Astrocyte of the cerebellum (primary cell): ENCODE measurements around the gene CD80.

Experiments
- DNase-seq: peaks from one replicate; pipeline ENCODE4 v3.0.0-alpha.2; 2011; ENCODE audit warnings: low read depth
- H3K4me3 ChIP-seq: 2 replicates; pipeline ENCODE4 v1.5.1; 2011; ENCODE audit warnings: mild to moderate bottlenecking, low read depth, low read length, moderate library complexity
- CTCF ChIP-seq: IDR thresholded peaks from 2 replicates; pipeline ENCODE4 v1.5.1; 2012; ENCODE audit warnings: low read length, low read depth, moderate library complexity, mild to moderate bottlenecking; ENCODE audit errors: missing control alignments
- in situ Hi-C: cut with HindIII; loops from 2 replicates; pipeline ENCODE4 v1.10.0; 2017; ENCODE audit warnings: low sequenced_read_pairs

The CD80 gene

GRCh38 chr3:119585856-119586570, 26.6 kb upstream of the CD80 start:
- DNase-seq, result no peak
- no peak for TF ChIP-seq CTCF
- in situ Hi-C loops, result no loop called here
- H3K4me3 ChIP-seq, result no peak overlapping the region

GRCh38 chr3:119585208-119585607, 25.8 kb upstream of the CD80 start:
- DNase-seq, result no peak
- H3K4me3 ChIP-seq, result no peak overlapping the region
- in situ Hi-C loops, result no loop called here
- no peak for TF ChIP-seq CTCF

- in situ Hi-C loops, result no loop called here
- no peak for DNase-seq
- H3K4me3 ChIP-seq, result no peak overlapping the region
- TF ChIP-seq CTCF, result no peak
Observed at GRCh38 chr3:119582178-119582577, 22.8 kb upstream of the CD80 start.

GRCh38 chr3:119580067-119580760, 20.8 kb upstream of the CD80 start:
- TF ChIP-seq CTCF, result no peak
- in situ Hi-C loops, result no loop called here
- H3K4me3 ChIP-seq, result peak overlapping the region; percentile 35
- DNase-seq, result no peak

- H3K4me3 ChIP-seq, result peak within 1 kb of the TSS; percentile 35
- in situ Hi-C loops, result no loop called here
- no peak for DNase-seq
- no peak for TF ChIP-seq CTCF
Observed at GRCh38 chr3:119579366-119580066, 20.1 kb upstream of the CD80 start, which contains the start of gene ADPRH. ADPRH (plus strand) TSS chr3:119579492; CDS start chr3:119582170, 2,678 bp downstream.

GRCh38 chr3:119575507-119575906, 16.1 kb upstream of the CD80 start:
- no peak for DNase-seq
- no peak for TF ChIP-seq CTCF
- in situ Hi-C loops, result no loop called here
- H3K4me3 ChIP-seq, result no peak overlapping the region
